Sigmoid colon (tissue), 7 donors: ENCODE data around the gene NOX1. TPM values are rescaled to one million over a fixed set of nuclear protein-coding genes. Genes with fewer than 3 reads are reported as not detected.
"Not testable (repeated sequence)": the region's sequence is repeated elsewhere in the genome, so short reads cannot be mapped to it uniquely, and the experiment has no call there.

ENCODE experiments used
- DNase-seq: peaks from one replicate; pipeline ENCODE4 v3.0.0-alpha.2; 2019
- H3K27ac ChIP-seq, 4 donors: fragments of 200-600 bp; sonication (generic); one replicate each; pipeline ENCODE4 v1.5.1; 2016 to 2019; ENCODE audit warnings: mild to moderate bottlenecking in 1 of 4
- H3K27me3 ChIP-seq, 3 donors: fragments of 200-600 bp; sonication (generic); one replicate each; pipeline ENCODE4 v1.5.1; 2019; ENCODE audit warnings: mild to moderate bottlenecking in 1 of 3
- H3K36me3 ChIP-seq, 4 donors: fragments of 200-600 bp; sonication (generic); one replicate each; pipeline ENCODE4 v1.5.1; 2016 to 2019
- H3K4me1 ChIP-seq, 4 donors: fragments of 200-600 bp; sonication (generic); one replicate each; pipeline ENCODE4 v1.5.1; 2017 to 2019
- H3K4me3 ChIP-seq, 4 donors: fragments of 200-600 bp; sonication (generic); one replicate each; pipeline ENCODE4 v1.5.1; 2017 to 2019; ENCODE audit warnings: mild to moderate bottlenecking in 2 of 4, moderate library complexity in 1 of 4
- H3K9me3 ChIP-seq, 4 donors: fragments of 200-600 bp in 3 of 4; sonication (generic) in 3 of 4; one replicate each; pipeline versions ENCODE4 v1.5.1 to v1.6.1; 2013 to 2019
- CTCF ChIP-seq, 4 experiments: fragments of 450-650 bp in 3 of 4; fragments of 200-600 bp in 1 of 4; IDR thresholded peaks; one replicate each; pipeline ENCODE4 v1.5.1; 2016 to 2019; ENCODE audit warnings: antibody characterized with exemption in 4 of 4, mild to moderate bottlenecking in 3 of 4, moderate library complexity in 2 of 4
- EP300 ChIP-seq, 4 donors: sonication (generic); formaldehyde crosslinking; IDR thresholded peaks; one replicate each; pipeline ENCODE4 v1.6.1; 2017; ENCODE audit warnings: antibody characterized with exemption in 4 of 4
- POLR2A ChIP-seq, 2 donors: fragments of 450-650 bp; IDR thresholded peaks; one replicate each; pipeline ENCODE4 v1.6.1; 2016; ENCODE audit warnings: antibody characterized with exemption in 2 of 2, mild to moderate bottlenecking in 2 of 2, moderate library complexity in 2 of 2
- POLR2AphosphoS5 ChIP-seq, 4 donors: sonication (generic); formaldehyde crosslinking; IDR thresholded peaks; one replicate each; pipeline ENCODE4 v1.6.1; 2017; ENCODE audit warnings: antibody characterized with exemption in 4 of 4
- WGBS, 2 donors: extraction: QIAGEN DNeasy Blood & Tissue Kit; methylation state at CpG; one replicate each; pipeline ENCODE4 v1.1.7; 2013; 5-methylcytosine and 5-hydroxymethylcytosine counted together
- intact Hi-C: fragments of 100-400 bp; cut with DNase I; formaldehyde crosslinking; loops from one replicate; pipeline ENCODE4 v1.15.1; 2023
- polyA plus RNA-seq, 3 donors: library from polyadenylated mRNA; stranded (reverse); fragments of 200-250 nt; gene quantifications; one replicate each; pipeline ENCODE4 v1.2.3, GENCODE V29; 2013
- small RNA-seq, 3 donors: library from RNA; depleted of rRNA; stranded (forward); fragments of <200 nt; gene quantifications; one replicate each; pipeline ENCODE3, GENCODE V24; 2016
- total RNA-seq, 4 donors: library from RNA; depleted of rRNA; stranded (reverse); fragments of >200 nt; gene quantifications; one replicate each; pipeline ENCODE4 v1.1.0, GENCODE V29; 2016
- donor health status: healthy with polysubstance abuse.
- donor health status: Bipolar disorder and iron deficiency.
- donor health status: healthy.

Gene NOX1
- total and polyA plus RNA-seq, 7 donors, result 0.33 to 54.8 (median 6.6) TPM; not detected in 2

DNA sequence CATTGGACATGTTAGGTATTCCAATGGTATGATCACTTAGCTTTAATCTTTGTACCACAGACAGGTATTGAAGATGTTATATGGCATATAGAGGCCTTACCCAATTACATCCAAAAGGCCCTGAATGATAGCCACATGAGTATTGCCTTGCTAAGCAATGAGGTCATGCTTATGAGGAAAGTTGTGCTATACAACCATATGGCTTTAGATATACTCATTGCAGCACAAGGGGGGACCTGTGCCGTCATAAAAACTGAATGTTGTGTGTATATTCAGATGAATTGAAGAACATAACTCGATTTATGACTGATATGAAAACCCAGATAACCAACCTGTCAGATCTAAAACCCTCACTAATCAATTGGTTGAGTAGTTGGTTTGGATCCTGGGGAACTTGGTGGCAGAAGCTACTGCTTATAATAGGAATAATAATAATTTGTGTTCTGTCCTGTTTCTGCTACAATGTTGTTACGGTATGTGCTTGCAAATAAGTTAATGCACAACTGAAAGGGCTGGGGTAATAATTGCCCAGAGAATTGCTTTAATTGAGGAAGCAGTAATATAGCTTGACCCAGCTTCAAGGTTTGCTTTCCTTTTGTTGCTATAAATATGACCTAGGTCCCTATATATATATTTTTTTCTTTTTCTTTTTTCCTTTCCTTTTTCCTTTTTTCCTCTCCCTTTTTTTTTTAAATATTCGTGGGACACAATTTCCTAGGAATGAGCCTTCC is 75.5 kb downstream of the NOX1 start:
- Histone ChIP-seq H3K27ac (no peak overlapping the region), H3K4me1 (no peaks in the 10 kb centered on the region), H3K27me3 (no peaks in the 10 kb centered on the region), H3K9me3 (no peaks in the 10 kb centered on the region), H3K4me3 (no peak overlapping the region), H3K36me3 (no peaks in the 10 kb centered on the region)
- intact Hi-C loops, result no loop called here
- TF ChIP-seq POLR2AphosphoS5 (IDR thresholded peaks at IDR 0.05), result no peak
- 11 to 56% methylated on average over 4 of the region's 4 CpGs for WGBS, 2 donors
- no peak for DNase-seq

DNA sequence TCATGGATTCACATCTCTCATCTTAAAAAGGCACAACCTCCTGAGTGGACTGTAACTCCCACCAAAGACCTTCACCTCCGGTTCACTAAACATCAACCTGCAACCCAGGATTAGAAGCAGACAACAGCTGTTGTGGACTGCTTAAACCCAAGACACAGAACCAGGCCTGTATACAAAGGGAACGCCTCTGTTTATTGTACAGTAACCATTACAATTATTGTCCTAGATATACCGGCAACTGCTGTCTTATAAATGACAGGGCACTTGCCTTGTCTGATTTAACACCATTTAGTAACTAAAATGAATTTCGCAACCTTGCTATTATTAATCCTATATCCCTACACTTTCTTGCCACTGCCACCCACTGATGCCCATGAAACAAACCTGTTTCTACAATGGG is 76.8 kb downstream of the NOX1 start:
- Histone ChIP-seq H3K27ac (no peak overlapping the region), H3K36me3 (no peaks in the 10 kb centered on the region), H3K4me1 (no peaks in the 10 kb centered on the region), H3K9me3 (no peaks in the 10 kb centered on the region), H3K27me3 (no peaks in the 10 kb centered on the region), H3K4me3 (no peak overlapping the region)
- intact Hi-C loops, result no loop called here
- WGBS, 2 donors, result 31 to 71% methylated on average over 4 of the region's 4 CpGs
- TF ChIP-seq CTCF (IDR thresholded peaks at IDR 0.05), result no peak
- no peak for TF ChIP-seq EP300 (IDR thresholded peaks at IDR 0.05)
- no peak for TF ChIP-seq POLR2A (IDR thresholded peaks at IDR 0.05)
- no peak for TF ChIP-seq POLR2AphosphoS5 (IDR thresholded peaks at IDR 0.05)
- DNase-seq, result no peak

- H3K4me1 ChIP-seq, H3K4me3 ChIP-seq, H3K27ac ChIP-seq, H3K9me3 ChIP-seq, intact Hi-C loops, DNase-seq, H3K36me3 ChIP-seq, H3K27me3 ChIP-seq: not testable (repeated sequence)
- 88 to 93% methylated on average over 7 of the region's 7 CpGs for WGBS, 2 donors
Measured at GRCh38 chrX:100796371-100796770, 77.8 kb downstream of the NOX1 start.

Small RNA genes lying within 50 kb of the gene (small RNA-seq; reads per million reads assigned to genes)
- gene RF00411, result 0 reads per million in 3 donors

Other genes with a start within 250 kb of the NOX1 start
- 10 to 100 TPM in 2 of 4 donors, 1 to 10 TPM in 2; 7.5 to 16.3 (median 9.4) TPM for gene TSPAN6, start 237.6 kb downstream of the NOX1 start, total RNA-seq
- 10 to 100 TPM; 31.2 to 57.1 (median 34.2) TPM for gene TSPAN6, start 237.6 kb downstream of the NOX1 start, polyA plus RNA-seq
- 10 to 100 TPM; 18.7 to 59.8 (median 25.9) TPM for gene SRPX2, start 230.2 kb downstream of the NOX1 start, total RNA-seq
- gene SRPX2, start 230.2 kb downstream of the NOX1 start, polyA plus RNA-seq, result 10 to 100 TPM in 1 of 3 donors, 1 to 10 TPM in 2; 2.5 to 12.0 (median 4.8) TPM
- gene SYTL4, start 142.2 kb downstream of the NOX1 start, total RNA-seq, result 100 to 1,000 TPM in 1 of 4 donors, 10 to 100 TPM in 3; 32.8 to 188 (median 41.6) TPM
- 10 to 100 TPM; 10.5 to 22.8 (median 12.0) TPM for gene SYTL4, start 142.2 kb downstream of the NOX1 start, polyA plus RNA-seq
- 1 to 10 TPM; 6.1 to 8.6 (median 7.2) TPM for gene CSTF2, start 54.0 kb downstream of the NOX1 start, total RNA-seq
- 10 to 100 TPM in 2 of 3 donors, 1 to 10 TPM in 1; 9.0 to 18.3 (median 15.4) TPM for gene CSTF2, start 54.0 kb downstream of the NOX1 start, polyA plus RNA-seq
- gene XKRX, start 54.6 kb upstream of the NOX1 start, total RNA-seq, result 1 to 10 TPM in 1 of 4 donors, under 1 TPM in 1, not detected in 2; 0.14 to 1.2 TPM
- gene XKRX, start 54.6 kb upstream of the NOX1 start, polyA plus RNA-seq, result 1 to 10 TPM in 1 of 3 donors, under 1 TPM in 1, not detected in 1; 0.23 to 1.3 TPM
- gene ARL13A, start 95.3 kb upstream of the NOX1 start, total RNA-seq, result not detected
- not detected for gene ARL13A, start 95.3 kb upstream of the NOX1 start, polyA plus RNA-seq
- 10 to 100 TPM; 13.9 to 20.1 (median 17.6) TPM for gene TRMT2B, start 177.8 kb upstream of the NOX1 start, total RNA-seq
- 10 to 100 TPM in 2 of 3 donors, 1 to 10 TPM in 1; 9.6 to 13.8 (median 13.2) TPM for gene TRMT2B, start 177.8 kb upstream of the NOX1 start, polyA plus RNA-seq
- 10 to 100 TPM; 39.2 to 62.1 (median 49.7) TPM for gene TMEM35A, start 204.5 kb upstream of the NOX1 start, total RNA-seq
- 1 to 10 TPM in 2 of 3 donors, not detected in 1; 1.8 to 3.2 TPM for gene TMEM35A, start 204.5 kb upstream of the NOX1 start, polyA plus RNA-seq
- gene CENPI, start 223.8 kb upstream of the NOX1 start, total RNA-seq, result 1 to 10 TPM; 1.6 to 3.0 (median 2.4) TPM
- 1 to 10 TPM in 2 of 3 donors, not detected in 1; 1.2 to 3.4 TPM for gene CENPI, start 223.8 kb upstream of the NOX1 start, polyA plus RNA-seq